ENCODE data around the gene MYBPH. TPM values are rescaled to one million over a fixed set of nuclear protein-coding genes. Genes with fewer than 3 reads are reported as not detected.

MYBPH gene, protein sequence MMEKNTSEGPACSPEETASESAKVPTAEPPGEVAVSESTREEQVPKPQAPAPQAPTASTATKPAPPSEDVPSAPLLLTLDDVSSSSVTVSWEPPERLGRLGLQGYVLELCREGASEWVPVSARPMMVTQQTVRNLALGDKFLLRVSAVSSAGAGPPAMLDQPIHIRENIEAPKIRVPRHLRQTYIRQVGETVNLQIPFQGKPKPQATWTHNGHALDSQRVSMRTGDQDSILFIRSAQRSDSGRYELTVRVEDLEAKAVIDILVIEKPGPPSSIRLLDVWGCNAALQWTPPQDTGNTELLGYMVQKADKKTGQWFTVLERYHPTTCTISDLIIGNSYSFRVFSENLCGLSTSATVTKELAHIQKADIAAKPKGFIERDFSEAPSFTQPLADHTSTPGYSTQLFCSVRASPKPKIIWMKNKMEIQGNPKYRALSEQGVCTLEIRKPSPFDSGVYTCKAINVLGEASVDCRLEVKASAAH
- under 1 TPM; 0.23 to 0.30 (median 0.28) TPM for polyA plus RNA-seq (ENCODE audit: insufficient read length in 3 of 3)
- long read RNA-seq, donor 1, result 0 reads
- long read RNA-seq, donor 2, result 0 reads
- long read RNA-seq, donor 3, result 0 reads
- long read RNA-seq, donor 4, result 0 reads
- long read RNA-seq, donor 5, result 0 reads
- long read RNA-seq, donor 6, result 0 reads
- long read RNA-seq, donor 7, result 0 reads
- long read RNA-seq, donor 8, partial matches to known transcripts, result 0 of 1 reads
- long read RNA-seq, donor 8, other reads (novel, unspliced or antisense), result 0 of 1 reads
- long read RNA-seq, donor 9, result 0 reads
- long read RNA-seq, donor 10, result 0 reads
- long read RNA-seq, donor 11, partial matches to known transcripts, result 0 of 1 reads
- long read RNA-seq, donor 11, other reads (novel, unspliced or antisense), result 0 of 1 reads
- long read RNA-seq, donor 12, result 0 reads
- long read RNA-seq, donor 13, result 0 reads
- long read RNA-seq, donor 14, result 0 reads
- long read RNA-seq, donor 15, result 0 reads
- long read RNA-seq, donor 16, result 0 reads

DNA sequence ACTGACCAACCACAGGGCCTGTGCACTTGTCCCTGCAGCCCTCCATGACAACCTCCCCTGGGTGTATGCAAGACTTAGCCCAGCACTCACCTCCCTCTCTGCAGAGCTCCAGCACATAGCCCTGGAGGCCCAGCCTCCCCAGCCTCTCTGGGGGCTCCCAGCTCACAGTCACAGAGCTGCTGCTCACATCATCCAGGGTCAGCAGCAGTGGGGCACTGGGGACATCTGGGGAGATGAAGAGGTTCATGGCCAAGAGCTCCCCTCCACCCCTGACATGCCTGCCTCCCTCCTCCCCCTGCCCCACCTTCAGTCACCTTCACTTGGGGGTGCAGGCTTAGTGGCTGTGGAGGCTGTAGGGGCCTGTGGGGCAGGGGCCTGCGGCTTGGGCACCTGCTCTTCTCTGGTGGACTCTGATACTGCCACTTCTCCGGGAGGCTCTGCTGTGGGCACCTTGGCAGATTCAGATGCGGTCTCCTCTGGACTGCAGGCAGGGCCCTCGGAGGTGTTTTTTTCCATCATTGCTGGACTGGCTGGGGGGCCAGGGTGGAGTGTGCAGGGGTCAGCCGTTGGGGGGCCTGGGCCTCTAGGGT, at the start of gene MYBPH:
Gene MYBPH (minus strand): TSS at position 590 of the 590 bp plus-strand sequence. CDS start 71 bp downstream, at position 519.
- no peak for DNase-seq (ENCODE audit: extremely low read depth in 1 of 11, low read depth in 9 of 11, low spot score in 4 of 11)

DNA sequence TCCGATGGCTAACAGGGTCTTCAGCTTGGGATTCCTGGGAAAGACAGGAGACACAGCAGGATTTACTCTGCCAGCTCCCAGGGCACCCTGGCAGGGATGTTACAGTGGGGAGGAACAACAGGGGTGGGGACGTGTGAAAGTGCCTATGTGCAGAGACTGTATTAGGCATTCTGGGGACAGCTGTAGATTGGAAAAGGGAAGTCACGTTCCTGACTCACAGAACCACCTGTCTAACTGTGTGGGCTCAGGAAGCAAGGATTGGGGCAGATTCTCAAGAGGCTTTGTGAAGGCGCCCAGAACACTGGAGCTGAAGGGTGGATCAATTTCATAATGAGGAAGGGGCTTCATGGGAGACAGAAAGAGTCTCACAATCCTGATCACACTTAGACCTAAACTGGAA, 49.4 kb upstream of the MYBPH start:
- no peak for DNase-seq (ENCODE audit: extremely low read depth in 1 of 11, low read depth in 9 of 11, low spot score in 4 of 11)

DNA sequence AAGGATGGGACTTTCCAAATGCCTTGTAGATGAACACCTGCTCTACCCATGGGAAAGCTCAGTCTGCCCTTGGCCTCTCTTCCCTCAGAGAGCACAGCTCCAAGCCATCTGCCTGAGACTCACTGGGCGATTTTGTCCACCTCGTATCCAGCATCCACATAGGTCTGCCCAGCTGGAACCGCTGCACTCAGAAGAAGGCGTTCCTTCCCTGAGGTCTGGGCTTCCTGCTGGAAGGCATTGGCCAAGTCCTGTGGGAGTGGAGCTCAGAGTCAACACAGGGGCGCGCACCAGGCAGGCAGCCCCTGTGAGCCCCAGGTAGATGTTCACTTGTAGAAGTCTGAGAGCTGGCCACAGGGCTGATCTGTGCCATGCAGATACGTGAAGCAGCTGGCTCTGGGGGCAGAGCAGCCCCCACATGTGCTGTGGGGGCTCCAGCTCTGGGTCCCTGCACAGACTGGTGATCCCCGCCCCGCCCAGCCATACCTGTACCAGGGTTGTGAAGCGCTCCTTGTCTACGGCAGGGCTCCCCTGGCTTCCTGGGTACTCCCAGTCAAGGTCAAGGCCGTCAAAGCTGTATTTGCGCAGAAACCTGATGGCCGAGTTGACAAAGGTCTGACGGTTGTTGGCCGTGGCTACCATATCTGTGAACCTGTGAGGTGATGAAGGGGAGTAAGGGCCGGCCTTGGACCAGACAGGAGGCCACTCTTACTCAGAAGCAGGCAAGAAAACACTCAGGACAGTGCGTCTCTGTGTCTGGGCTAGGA, 47.6 kb upstream of the MYBPH start:
- no peak for DNase-seq (ENCODE audit: extremely low read depth in 1 of 11, low read depth in 9 of 11, low spot score in 4 of 11)

DNA sequence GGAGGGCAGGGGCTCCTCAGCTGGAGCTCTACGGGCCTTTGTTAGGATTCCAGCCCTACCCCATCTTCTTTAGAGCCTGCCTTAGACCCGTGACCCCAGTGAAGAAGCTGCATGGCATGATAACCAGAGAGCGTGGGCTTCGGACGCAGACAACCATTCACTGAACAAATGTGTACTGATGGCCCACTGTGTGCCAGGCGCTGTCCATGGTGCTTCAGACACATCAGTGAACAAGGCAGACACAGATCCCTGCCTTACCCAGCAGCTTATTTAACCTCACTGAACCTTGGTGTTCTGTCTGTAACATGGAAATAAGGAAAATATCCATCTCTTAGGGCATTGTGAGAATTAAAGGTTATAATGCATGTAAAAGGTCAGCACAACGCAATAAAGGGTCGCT, 44.3 kb upstream of the MYBPH start:
- DNase-seq (ENCODE audit: extremely low read depth in 1 of 11, low read depth in 9 of 11, low spot score in 4 of 11), result no peak

DNA sequence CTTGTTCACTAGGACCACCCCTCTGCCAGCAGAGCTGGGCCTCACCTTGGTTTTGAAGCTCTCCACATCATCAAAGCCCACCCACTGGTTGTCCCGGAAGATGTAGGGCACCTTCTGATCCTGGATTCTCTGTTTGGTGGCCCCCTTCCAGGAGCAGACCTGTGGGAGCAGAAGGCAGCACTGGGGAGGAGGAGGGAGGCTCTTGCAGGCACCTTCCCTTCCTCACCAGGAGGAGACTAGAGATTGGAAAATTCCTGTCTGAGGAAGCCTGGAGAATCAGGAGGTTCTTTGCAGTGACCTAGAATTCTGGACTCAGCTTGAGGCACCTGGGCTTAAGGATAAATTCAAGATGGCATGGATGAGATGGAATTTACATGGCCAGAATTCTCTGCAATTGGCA, 43.5 kb upstream of the MYBPH start:
- DNase-seq (ENCODE audit: extremely low read depth in 1 of 11, low read depth in 9 of 11, low spot score in 4 of 11), result no peak

DNA sequence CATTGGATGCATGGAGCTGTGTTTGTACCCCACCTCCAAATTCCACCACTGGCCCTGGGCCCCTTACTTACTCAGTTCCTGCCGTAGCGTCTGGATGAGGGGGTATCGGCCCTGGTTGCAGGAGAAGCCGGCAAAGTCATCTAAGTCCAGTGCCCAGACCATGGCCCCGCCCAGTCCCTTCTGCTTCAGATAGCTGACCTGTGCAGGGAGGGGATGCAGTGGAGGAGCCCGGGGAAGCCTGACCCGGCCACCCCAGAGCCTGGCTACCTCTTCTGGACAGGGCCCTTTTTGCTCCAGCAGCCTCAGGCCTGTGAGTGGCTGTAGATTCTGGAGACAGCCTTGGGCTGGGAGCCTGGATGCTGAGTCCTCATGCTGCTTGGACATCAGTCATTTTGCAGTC, 42.0 kb upstream of the MYBPH start:
- no peak for DNase-seq (ENCODE audit: extremely low read depth in 1 of 11, low read depth in 9 of 11, low spot score in 4 of 11)

DNA sequence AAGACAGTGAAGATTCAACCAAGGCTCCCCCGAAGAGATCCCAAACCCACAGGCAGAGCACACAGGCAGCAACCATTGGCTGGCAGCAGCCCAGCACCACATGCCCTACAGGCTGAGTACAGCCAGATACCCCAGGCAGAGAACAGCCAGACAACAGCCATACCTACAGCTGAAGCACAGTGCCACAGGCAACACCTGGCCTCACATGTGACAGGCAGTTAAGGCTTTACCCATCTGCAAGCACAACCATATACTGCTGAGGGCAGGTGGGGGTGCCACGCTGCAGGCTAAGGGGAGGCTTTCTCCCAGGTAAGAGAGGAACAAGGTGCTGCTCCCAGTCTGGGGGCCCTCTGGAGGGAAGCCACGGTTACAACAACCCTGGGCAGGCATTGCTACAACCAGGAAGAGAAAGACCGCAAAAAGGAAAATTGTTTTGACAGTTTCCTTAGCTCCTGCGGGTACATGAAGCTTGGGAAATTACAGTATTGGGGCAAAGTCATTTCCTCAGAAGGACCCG, 41.6 kb upstream of the MYBPH start:
- no peak for DNase-seq (ENCODE audit: extremely low read depth in 1 of 11, low read depth in 9 of 11, low spot score in 4 of 11)

DNA sequence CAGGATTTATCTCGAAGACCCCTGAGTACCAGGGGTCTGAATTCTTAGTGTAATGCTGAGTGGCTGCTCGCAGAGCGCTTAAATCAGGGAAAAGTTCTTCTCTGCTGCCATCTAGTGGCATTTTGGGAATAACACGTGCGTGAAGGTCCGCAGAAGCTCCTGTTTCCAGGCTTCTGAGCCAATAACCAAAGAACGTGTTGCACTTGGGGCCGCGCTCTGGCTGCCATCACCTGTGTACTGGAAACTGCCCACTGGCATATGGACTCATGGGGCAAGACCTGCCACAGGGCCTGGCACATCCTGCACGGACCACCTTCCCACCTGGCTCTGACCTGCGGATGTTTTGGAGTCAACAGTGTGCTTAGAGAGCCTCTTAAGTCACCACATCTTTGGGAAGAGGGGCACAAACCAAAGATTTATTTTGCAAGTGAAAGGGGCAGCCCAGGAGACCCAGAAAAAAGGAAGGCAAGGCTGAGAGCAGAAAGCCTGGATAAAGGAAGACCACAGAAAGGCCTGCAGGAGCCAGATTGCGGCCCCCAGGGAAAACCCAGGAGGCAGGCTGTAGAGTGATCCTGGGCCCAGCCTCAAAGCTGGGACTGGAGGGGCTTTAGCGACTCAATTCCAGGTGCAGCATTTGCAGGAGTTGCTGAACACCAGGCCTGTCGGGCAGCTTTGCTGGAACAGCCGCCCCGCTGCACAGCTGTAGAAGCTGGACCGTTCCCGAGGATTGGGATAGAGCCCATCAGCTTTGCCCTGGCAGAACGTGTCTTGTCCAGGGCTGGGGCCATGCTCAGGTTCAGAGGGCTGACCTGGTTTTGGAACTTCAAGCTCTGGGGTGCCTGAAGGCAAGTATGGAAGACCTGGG, 40.9 kb upstream of the MYBPH start:
- peak; percentile 56 to 83 (median 71) for DNase-seq (ENCODE audit: extremely low read depth in 1 of 11, low read depth in 9 of 11, low spot score in 4 of 11)

DNA sequence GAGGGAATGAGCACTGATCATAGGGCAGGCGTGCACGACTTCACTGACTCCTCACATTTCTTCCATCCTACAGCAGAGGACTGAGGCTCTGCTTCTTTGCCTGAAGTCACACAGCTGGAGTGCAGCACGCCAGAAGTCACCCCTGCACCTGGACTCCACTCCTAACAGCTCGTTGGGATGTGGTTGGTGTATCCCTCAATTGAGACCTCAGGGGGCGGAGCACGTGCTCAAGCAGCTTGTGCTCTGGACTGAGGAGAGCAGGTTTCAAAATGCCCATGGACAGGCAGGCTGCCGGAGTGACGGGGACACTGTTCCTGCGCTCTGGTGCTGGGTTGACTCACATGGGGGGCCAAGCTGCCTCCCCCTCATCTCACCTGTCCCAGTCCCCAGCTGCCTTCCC, 39.9 kb upstream of the MYBPH start:
- DNase-seq (ENCODE audit: extremely low read depth in 1 of 11, low read depth in 9 of 11, low spot score in 4 of 11), result no peak

DNA sequence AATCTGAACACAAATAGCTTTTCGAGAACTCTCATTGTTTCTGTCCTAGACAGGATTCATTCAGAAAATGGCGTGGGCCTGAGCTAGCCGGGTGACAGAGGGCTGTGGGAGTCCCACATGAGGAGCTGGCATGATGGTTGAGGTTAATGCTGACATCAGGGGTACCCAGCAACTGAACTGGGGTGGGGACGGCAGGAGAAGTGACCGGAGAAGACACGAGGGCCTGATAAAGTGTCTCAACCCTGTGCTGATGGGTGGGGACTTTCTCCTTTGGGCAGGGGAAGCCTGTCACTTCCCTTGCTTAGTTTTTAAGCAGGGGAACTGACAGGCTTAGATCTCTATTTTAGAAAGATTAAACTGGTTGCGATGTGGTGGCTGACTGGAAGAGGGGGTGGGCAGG, 39.2 kb upstream of the MYBPH start:
- no peak for DNase-seq (ENCODE audit: extremely low read depth in 1 of 11, low read depth in 9 of 11, low spot score in 4 of 11)

DNA sequence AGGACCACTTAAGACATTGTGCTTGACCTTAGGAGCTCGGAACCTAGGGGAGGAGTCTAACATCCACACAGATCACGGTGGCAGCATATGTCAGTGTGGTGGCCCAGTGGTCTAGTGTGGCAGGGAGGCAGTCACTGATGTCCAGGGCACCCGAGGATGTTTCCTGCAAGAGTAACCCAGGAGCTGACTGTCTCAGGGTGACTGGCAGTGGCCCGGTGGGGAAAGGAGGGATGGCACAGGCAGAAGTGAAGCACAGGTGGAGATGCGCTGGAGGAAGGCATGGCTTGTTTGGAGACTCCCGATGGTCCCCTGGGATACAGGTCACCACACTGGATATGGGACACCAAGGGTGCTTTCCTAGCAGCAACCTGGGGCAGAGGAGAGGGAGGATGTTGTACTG, 37.5 kb upstream of the MYBPH start:
- DNase-seq (ENCODE audit: extremely low read depth in 1 of 11, low read depth in 9 of 11, low spot score in 4 of 11), result no peak

DNA sequence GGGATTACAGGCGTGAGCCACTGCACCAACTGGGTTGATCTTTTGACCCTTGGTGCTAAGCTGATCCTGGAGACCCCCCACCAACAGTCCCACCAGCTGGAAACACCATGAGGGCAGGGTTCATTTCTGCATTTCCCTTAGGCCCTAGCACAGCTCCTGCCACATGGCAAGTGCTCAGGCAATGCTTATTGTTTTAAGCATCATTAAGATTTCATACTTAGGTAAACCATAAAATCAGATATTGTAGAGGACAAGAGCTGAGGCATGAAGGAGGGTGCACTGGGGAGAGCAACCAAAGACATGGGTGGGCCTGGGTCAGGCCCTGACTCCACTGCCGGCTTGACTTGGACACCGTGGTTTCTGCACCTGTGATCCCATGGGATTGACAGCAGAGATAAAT, 36.2 kb upstream of the MYBPH start:
- DNase-seq (ENCODE audit: extremely low read depth in 1 of 11, low read depth in 9 of 11, low spot score in 4 of 11), result no peak

DNA sequence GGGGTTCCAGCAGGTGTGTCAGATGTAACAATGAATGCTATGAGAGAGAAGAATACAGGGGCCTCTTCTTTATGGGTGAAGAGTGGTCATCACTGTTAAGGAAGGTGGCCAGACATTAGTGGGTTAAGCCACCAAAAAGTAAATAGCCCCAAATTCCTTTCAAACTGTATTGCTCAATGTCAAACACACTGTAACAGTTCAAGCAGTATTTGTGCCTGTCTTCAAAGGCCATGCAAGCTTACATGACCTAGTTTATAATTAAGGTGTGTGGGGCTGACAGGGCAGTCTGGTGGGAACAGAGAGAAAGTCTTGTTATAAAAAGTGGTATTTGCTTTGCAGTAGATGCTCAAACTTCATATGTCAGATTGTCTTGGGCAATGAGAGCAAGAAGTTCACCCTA, 35.4 kb upstream of the MYBPH start:
- DNase-seq (ENCODE audit: extremely low read depth in 1 of 11, low read depth in 9 of 11, low spot score in 4 of 11), result no peak

DNA sequence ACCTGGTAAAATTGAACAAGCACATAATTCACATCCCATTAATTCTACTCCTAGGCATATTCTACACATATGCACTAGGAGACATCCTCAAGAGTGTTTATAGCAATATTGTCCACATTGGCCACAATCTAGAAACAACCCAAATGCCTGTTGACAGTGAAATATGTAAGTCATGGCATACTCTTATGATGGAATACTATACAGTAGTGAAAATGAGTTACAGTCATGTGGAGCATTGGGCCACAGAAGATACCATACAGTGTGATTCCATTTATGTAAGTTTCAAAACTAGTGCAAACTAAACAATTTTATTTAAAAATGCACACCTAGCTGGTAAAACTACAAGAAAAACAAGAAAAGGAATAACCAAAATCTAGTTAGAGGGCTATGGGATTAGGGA, 34.7 kb upstream of the MYBPH start:
- no peak for DNase-seq (ENCODE audit: extremely low read depth in 1 of 11, low read depth in 9 of 11, low spot score in 4 of 11)

DNA sequence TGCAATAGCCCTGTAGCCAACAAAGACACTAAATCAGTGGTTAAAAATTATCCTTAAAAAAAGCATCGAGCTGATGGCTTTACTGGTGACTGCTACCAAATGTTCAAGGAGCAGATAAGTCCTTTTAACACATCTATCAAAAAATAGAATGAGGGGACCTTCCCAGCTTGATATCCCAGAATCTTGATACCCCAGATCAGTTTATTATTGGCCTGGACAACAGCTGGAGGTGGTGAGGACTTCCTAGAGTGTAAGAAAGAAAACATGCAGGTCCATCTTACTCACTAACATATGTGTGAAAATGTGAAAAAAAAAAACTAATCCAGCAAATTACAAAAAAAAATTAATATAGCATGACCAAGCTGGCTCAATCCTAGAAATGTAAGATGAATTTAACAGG, 32.6 kb upstream of the MYBPH start:
- DNase-seq (ENCODE audit: extremely low read depth in 1 of 11, low read depth in 9 of 11, low spot score in 4 of 11), result no peak

DNA sequence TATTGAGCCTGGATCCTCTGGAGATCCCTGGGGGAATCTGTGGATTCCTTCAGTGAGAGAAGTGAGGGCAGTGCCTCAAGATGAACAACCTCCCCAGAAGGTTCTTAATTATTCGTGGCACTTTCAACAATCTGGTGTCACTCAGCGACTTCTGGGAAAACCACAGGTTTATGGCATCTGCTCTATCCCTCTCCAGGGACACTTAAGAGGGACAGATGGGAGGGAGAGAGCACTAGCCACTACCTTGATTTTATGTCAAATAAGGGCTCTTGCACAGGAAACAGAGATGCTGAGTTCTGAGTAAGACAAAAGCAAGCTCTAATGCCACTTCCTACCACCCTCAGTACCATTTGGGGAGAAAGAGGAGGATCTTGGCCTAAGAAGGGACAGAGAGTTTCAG, 32.1 kb upstream of the MYBPH start:
- DNase-seq (ENCODE audit: extremely low read depth in 1 of 11, low read depth in 9 of 11, low spot score in 4 of 11), result no peak

DNA sequence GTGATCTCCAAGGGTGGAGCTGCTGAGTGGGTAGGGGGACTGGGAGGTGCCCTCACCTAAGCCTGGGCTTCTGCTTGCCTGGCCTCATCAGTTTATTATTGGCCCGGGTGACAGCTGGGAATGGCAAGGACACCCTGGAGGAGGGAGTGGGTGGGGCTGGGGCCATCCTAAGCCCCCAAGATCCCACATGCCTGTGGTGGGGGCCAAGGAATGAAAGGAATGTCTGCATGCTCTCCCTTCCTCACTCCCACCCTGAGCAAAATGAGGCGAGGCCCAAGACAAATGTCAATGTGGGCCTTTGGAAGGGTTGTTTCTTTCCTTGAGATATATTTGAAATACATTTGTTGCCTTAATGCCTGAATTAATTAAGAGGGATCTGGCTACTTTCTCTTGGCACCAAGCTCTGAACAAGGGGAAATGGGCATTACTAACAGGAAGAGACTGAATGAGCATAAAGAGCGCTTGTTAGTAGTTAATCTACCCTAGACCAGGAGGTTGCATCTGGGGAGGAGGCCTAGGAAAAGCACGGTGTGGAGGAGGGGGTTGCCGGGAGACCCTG, 30.6 kb upstream of the MYBPH start:
- no peak for DNase-seq (ENCODE audit: extremely low read depth in 1 of 11, low read depth in 9 of 11, low spot score in 4 of 11)

DNA sequence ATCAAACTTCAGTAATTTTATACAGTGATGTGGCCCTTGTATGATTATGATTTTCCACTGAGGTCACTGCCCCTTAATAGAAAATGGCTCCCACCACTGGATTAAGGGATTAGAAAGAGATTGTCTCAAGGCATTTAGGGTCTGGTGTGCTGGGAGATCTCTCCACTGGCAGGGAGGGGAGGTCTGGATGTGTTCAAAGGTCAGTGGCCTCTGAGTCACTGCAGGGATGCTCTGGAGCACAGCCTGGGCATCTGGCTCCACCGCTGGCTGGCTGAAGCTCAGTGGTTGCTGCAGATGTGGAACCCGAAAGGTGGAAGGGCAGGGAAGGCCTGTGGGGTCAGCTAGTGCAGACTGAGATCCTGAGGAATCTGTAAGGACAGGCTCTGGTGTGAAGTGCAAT, 29.1 kb upstream of the MYBPH start:
- no peak for DNase-seq (ENCODE audit: extremely low read depth in 1 of 11, low read depth in 9 of 11, low spot score in 4 of 11)
